GM21737 (cell line): ENCODE data around the gene PAX1.

ENCODE experiments used
- ATAC-seq: cut with Tn5 transposase; IDR thresholded peaks from one replicate; pipeline ENCODE4 v1.9.1; 2021; ENCODE audit warnings: mild to moderate bottlenecking, moderate library complexity; ENCODE audit not compliant: unreplicated experiment

Gene PAX1

DNA sequence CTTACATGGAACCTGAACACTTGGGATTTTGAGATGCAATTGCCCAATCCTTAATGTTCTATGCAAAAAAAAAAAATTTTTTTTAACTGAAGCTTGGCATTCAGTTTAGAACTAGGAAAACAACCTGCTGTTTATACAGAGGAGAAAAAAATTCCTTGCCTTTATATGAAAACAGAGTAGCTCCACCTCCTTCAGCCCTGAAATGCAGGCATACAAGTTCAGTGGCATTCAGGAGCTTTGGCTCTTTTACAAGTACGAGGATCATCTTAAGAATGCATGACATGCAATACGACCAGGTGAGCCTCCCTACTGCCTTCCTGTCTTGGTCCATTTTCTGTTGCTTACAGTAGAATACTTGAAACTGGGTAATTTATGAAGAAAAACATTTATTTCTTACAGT, 20.4 kb downstream of the PAX1 start:
- ATAC-seq: no peak

DNA sequence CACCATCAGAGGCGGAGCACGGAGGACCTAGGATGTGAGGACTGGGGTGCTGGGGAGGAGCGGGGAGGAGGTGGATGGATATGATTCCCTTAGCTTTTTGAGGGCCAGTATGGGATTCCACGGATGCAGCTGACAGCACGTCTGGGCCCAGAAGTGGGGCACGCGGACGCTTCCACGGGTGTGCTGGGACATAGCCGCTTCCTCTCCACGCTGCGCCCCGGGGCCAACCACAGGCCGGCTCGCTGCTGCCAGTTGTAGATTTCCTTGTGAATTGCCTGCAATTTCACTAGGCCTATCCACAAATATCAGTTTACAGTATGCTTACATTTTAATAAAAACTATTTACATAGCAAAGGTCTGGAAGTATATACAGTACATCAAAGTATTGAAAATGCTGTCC, 23.9 kb downstream of the PAX1 start:
- ATAC-seq: no peak

- ATAC-seq: no peak
These were observed 33.7 kb downstream of the PAX1 start for GRCh38 chr20:21739161-21739560.

GRCh38 chr20:21739682-21740081, 34.2 kb downstream of the PAX1 start:
- no peak for ATAC-seq

GRCh38 chr20:21741266-21741665, 35.8 kb downstream of the PAX1 start:
- ATAC-seq: no peak

GRCh38 chr20:21762646-21763045, 57.2 kb downstream of the PAX1 start:
- ATAC-seq: no peak

DNA sequence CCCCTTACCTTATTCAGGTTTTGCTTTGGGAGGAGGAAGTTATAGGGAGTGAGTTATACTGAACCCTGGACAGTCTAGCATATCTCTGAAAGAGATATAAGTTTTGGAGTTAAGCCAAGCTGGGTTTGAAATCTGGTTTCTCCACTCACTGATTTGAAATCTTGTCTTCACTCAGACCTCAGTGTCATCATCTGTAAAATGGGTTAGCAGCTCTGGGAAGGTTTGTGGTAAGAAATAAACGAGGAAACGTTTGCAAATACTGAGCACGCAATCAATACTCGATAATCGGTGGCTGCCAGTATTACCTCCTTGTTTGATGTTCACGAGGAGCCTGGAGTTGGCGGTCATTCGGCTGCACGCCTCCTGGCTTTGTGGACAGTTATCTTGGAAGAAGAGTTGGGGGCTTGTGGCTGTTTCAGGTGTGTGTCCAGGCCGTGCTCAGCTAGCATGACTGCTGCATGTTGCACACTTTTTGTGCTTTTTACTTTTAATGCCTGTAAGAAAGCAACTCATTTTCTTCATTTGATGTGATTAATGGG, 61.8 kb downstream of the PAX1 start:
- ATAC-seq: no peak

- ATAC-seq: no peak
These were observed 62.3 kb downstream of the PAX1 start for GRCh38 chr20:21767739-21768223.
